ENCODE measurements around the gene LGSN. TPM values are rescaled to one million over a fixed set of nuclear protein-coding genes. Genes with fewer than 3 reads are reported as not detected.

The LGSN gene
- polyA plus RNA-seq, 2 of the 4 experiments (the other 2 are of a cell fraction): 11.2 to 39.2 TPM

- DNase-seq (ENCODE audit: low read depth in 1 of 2, low spot score in 1 of 2) (no peak), FAIRE-seq (no peak), ATAC-seq (no peak)
- WGBS (ENCODE audit: missing lambda C conversion rate): 97% methylated on average over 1 of the region's 1 CpG
- H3K4me3 ChIP-seq: no peak overlapping the region
- no peaks in the 10 kb centered on the region for H3K4me1 ChIP-seq
- H3K27ac ChIP-seq: no peak overlapping the region
- no peak for TF ChIP-seq TFCP2L1 (CRISPR knock-in tag; IDR thresholded peaks at IDR 0.05)
- TF ChIP-seq CEBPB (IDR thresholded peaks at IDR 0.05): no peak
- TF ChIP-seq E2F6 (IDR thresholded peaks at IDR 0.05; ENCODE audit: borderline replicate concordance, low read depth): no peak
- no peak for TF ChIP-seq GATA3 (IDR thresholded peaks at IDR 0.05; ENCODE audit: borderline replicate concordance)
- no peak for TF ChIP-seq NFE2L2 (conservative IDR thresholded peaks at IDR 0.05; ENCODE audit: low read length)
- TF ChIP-seq ZC3H11A (IDR thresholded peaks at IDR 0.05): no peak
- no peak for TF ChIP-seq CBX8 (IDR thresholded peaks at IDR 0.05)
- no peak for TF ChIP-seq RARB (CRISPR knock-in tag; IDR thresholded peaks at IDR 0.05)
- H3K9me3 ChIP-seq: no peaks in the 10 kb centered on the region
- CTCF ChIA-PET: no interaction called here
- H3K4me2 ChIP-seq: no peak overlapping the region
- POLR2A ChIA-PET: no interaction called here
These were observed 3.2 kb upstream of the LGSN start for GRCh38 chr6:63322981-63323380.

GRCh38 chr6:63321821-63322220 lies 2.0 kb upstream of the LGSN start:
- H3K4me2 ChIP-seq: no peak overlapping the region
- TF ChIP-seq E2F6 (IDR thresholded peaks at IDR 0.05; ENCODE audit: borderline replicate concordance, low read depth) (no peak), USF2 (IDR thresholded peaks at IDR 0.05) (no peak), HOXB5 (CRISPR knock-in tag; IDR thresholded peaks at IDR 0.05) (no peak), ELK1 (IDR thresholded peaks at IDR 0.05; ENCODE audit: low read depth, low read length) (no peak), NPAS2 (CRISPR knock-in tag; IDR thresholded peaks at IDR 0.05; ENCODE audit: borderline replicate concordance) (no peak), RNF2 (IDR thresholded peaks at IDR 0.05; ENCODE audit: borderline replicate concordance, low read depth) (no peak), RAD21 (conservative IDR thresholded peaks at IDR 0.05 in 1 of 2, IDR thresholded peaks at IDR 0.05 in 1 of 2) (no peak), TFCP2L1 (CRISPR knock-in tag; IDR thresholded peaks at IDR 0.05) (no peak), KDM5A (IDR thresholded peaks at IDR 0.05) (no peak), CBX8 (IDR thresholded peaks at IDR 0.05) (no peak), PBX3 (IDR thresholded peaks at IDR 0.05) (no peak), CTCF (IDR thresholded peaks at IDR 0.05) (no peak), HMGXB4 (CRISPR knock-in tag; IDR thresholded peaks at IDR 0.05; ENCODE audit: borderline replicate concordance) (no peak), FOSB (CRISPR knock-in tag; IDR thresholded peaks at IDR 0.05) (no peak), JUNB (IDR thresholded peaks at IDR 0.05) (no peak), HOXB13 (CRISPR knock-in tag; IDR thresholded peaks at IDR 0.05; ENCODE audit: low read depth) (no peak)
- H3K4me1 ChIP-seq: no peaks in the 10 kb centered on the region
- FAIRE-seq: no peak
- POLR2A ChIA-PET: no interaction called here
- no peaks in the 10 kb centered on the region for H3K9me3 ChIP-seq
- H3K4me3 ChIP-seq: no peak overlapping the region
- no peak for ATAC-seq
- H3K27ac ChIP-seq: no peak overlapping the region
- no peak for DNase-seq (ENCODE audit: low read depth in 1 of 2, low spot score in 1 of 2)
- CTCF ChIA-PET: interaction anchor here (0.6 to 1.0 kb wide), 2 partner anchors 14 to 773 kb away, joined by 3 to 5 read pairs; no protein-coding TSS in a partner anchor
- 100% methylated on average over 1 of the region's 1 CpG for WGBS (ENCODE audit: missing lambda C conversion rate)
